Activated T-cell treated with anti-CD3 and anti-CD28 coated beads, Interleukin-2, amount 50 U/mL, for 4 hours (primary cell): ENCODE results near the gene PPM1L. TPM values are rescaled to one million over a fixed set of nuclear protein-coding genes. Genes with fewer than 3 reads are reported as not detected.

Experiments used
- ATAC-seq, 2 donors: fragments of 200-7000 bp; cut with Tn5 transposase; one replicate each; pipeline ENCODE4 v1.10.0; 2021
- DNase-seq: peaks from one replicate; pipeline ENCODE4 v3.0.0-alpha.2; 2020
- H3K27me3 Mint-ChIP-seq: one replicate; pipeline ENCODE4 v1.8.0; 2021; ENCODE audit warnings: low read depth, mixed read lengths
- H3K36me3 Mint-ChIP-seq: one replicate; pipeline ENCODE4 v1.8.0; 2022; ENCODE audit warnings: mixed read lengths; ENCODE audit not compliant: insufficient read depth
- H3K4me1 Mint-ChIP-seq: one replicate; pipeline ENCODE4 v1.8.0; 2021; ENCODE audit warnings: low read depth, mixed read lengths
- H3K4me3 Mint-ChIP-seq: one replicate; pipeline ENCODE4 v1.8.0; 2021; ENCODE audit warnings: mild to moderate bottlenecking, moderate library complexity, mixed read lengths
- H3K9me3 Mint-ChIP-seq: one replicate; pipeline ENCODE4 v1.8.0; 2021; ENCODE audit warnings: mixed read lengths
- total RNA-seq, 3 donors: library from RNA; stranded (reverse); gene quantifications; one replicate each; pipeline ENCODE4 v1.2.1, GENCODE V29; 2021

PPM1L gene
- total RNA-seq, 3 donors from 2014 or later = 1.8 to 2.5 (median 2.0) TPM

DNA sequence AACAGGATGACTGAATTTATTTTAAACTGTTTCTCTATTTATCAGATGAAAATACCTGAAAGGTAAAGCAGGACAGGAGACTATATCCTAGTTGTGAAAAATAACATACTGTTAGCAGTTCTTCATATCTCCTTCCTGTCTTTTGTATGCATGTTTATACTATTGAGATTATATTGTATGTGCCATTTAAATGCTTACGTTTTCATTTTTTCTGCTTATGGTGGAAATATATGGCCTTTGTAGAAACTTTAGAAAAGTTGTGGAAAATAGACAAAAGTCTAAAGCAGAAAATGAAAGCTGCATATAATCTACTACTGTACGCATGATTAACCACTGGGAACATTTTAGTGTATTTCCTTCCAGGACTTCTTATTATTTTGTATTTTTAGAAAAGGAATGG, 2.1 kb upstream of the PPM1L start:
- Mint-ChIP-seq H3K9me3 (no peaks in the 10 kb centered on the region), H3K4me1 (peaks cover 25% of the 10 kb centered on the region), H3K27me3 (peaks cover 10% of the 10 kb centered on the region), H3K4me3 (peak overlapping the region; percentile 93), H3K36me3 (no peaks in the 10 kb centered on the region)
- no peak for ATAC-seq
- no peak for DNase-seq

DNA sequence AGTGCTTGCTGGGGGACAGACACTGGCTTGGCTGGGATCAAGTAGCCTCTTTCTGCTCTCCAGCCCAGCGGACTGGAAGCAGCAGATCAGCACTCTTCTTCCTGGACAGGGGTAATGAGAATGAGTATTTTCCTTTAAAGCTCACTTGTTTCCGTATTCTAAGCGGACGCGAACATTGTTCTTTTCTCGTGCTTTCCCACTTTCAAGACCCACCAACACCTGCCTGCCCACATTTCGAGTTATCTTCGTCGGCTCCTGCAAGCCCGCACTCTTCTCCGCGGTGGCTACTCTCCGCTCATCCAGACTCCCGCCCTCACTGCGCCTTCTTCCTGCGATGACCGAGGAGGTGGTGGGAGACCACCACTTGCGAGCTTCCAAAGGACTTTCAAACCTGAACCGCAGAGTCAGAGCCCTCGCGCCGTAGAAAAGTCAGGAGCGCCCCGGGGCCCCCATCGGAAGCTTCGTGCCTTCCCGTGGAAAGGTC, 1.6 kb upstream of the PPM1L start:
- H3K9me3 Mint-ChIP-seq = no peaks in the 10 kb centered on the region
- peak overlapping the region; percentile 93 for H3K4me3 Mint-ChIP-seq
- ATAC-seq = no peak
- no peak for DNase-seq
- peaks cover 25% of the 10 kb centered on the region for H3K4me1 Mint-ChIP-seq
- H3K36me3 Mint-ChIP-seq = no peaks in the 10 kb centered on the region
- H3K27me3 Mint-ChIP-seq = peaks cover 10% of the 10 kb centered on the region

DNA sequence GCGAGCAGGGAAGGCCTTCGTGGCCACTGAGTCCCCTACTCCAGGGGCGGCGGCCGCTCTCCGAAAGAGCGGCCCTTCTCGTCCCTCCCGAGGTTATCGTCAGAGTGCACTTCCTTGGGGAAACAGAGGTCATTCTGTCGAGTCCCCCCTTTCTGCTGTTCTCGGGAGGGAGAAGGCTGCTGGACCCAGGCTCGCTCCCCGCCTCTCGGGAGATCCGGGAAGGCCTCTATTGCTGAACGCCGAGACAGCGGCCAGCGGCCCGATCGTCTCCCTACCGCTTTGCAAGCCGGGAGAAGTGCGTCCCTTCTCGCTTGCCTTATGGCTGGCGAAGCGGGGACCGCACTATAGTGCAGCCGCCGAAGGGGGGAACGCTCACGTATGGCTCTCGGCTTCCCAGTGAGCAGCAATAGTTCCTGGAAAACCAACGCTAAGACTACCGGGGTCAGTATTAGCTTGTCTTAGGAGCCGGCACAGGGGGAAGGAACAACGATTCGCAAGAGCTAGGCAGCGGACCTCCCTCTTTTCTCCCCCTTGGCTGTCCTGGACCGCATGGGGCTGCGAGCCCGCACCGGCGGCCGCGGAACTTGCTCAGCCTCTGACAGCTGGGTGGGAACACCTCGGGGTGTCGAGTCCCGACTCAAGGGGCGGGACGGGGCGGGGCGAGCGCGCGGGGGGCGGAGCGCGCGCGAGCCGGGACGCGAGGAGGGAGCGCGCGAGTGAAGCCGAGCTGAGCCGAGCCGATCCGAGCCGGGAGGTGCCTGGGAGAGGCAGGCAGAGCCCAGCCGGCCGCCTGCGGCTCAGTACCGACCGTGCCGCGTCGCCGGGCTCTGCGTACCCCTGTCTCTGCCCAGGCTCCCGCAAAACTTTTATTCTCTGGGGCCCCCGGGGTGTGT, 930 bp upstream of the PPM1L start:
- no peaks in the 10 kb centered on the region for H3K9me3 Mint-ChIP-seq
- DNase-seq = peak; percentile 88
- H3K4me1 Mint-ChIP-seq = peaks cover 27% of the 10 kb centered on the region
- H3K36me3 Mint-ChIP-seq = no peaks in the 10 kb centered on the region
- peak overlapping the region; percentile 93 for H3K4me3 Mint-ChIP-seq
- ATAC-seq = peak; percentile 87 to 88
- H3K27me3 Mint-ChIP-seq = peaks cover 10% of the 10 kb centered on the region

DNA sequence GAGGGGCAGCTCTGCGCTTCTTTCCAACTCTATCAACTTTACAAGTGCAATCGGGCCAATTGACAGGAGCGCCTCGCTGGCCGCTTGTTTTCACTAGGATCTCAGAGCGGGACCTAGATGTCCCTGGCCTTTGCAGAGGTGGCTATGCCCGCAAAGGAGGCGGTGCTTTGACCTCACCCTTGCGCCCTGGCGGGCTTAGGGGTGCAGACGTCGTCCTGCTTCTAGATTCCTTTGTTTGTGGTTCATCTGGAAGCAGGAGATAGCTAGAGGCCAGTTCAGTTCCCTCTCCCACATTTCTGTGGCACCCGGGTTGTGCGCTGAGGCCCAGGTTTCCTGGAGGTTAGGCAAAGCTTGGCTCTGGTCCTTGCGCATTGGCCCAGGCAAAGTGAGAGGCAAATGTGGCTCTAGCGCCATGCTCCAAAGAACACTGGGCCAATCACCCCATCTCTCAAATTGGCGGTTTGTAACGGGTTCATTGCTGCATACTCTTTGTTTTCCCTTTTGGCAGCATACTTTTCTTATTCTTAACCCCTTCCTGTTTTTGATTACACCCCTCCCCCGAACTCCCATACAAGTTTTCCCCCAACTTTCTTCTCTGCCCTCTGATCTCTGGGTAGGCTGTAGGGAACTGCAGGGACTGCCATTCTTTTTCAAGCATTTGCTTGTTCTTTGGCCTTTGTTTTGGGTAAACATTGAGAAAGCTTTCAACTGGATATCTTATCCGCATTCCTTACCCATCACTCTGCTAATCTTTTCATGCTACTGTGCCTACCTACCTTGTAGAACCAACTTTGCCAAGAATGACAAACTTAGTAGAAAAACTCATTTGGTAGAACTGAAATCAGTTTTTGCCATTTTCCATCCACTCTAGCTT, 1.4 kb downstream of the PPM1L start:
- no peaks in the 10 kb centered on the region for H3K36me3 Mint-ChIP-seq
- DNase-seq (peak; percentile 4), ATAC-seq (no peak)
- H3K27me3 Mint-ChIP-seq = peaks cover 10% of the 10 kb centered on the region
- peak overlapping the region; percentile 93 for H3K4me3 Mint-ChIP-seq
- no peaks in the 10 kb centered on the region for H3K9me3 Mint-ChIP-seq
- peaks cover 27% of the 10 kb centered on the region for H3K4me1 Mint-ChIP-seq

DNA sequence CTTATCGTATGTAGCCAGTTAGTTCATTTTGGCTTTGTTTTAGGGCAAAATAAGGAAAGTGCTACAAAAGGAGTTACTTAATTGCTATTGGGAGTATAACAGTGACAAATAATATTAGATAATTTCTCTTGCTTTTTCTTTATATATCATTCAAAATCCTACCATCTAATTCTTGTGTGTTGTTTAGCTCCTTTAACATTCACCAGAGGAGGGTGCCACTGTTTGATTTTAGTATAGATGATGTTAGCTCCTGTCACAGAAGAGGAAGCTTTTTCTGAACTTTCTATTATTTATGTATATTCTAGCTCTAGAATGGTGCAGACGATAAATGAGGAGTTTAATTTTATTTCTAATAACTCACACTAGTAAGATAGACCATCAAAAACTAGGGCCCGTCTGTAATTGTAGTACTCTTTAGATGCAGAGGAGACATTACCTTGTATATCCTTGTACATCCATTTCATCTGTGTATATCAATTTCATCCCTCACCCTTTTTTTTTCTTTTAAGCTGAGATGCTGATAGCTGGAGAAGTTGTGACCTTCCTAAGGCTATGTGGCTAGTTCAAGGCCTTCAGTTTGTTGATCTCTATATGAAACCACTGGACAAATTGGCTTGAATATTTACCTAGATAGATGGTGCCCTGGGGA, 3.0 kb downstream of the PPM1L start:
- H3K4me1 Mint-ChIP-seq = peaks cover 23% of the 10 kb centered on the region
- H3K4me3 Mint-ChIP-seq = no peak overlapping the region
- DNase-seq (no peak), ATAC-seq (no peak)
- peaks cover 10% of the 10 kb centered on the region for H3K27me3 Mint-ChIP-seq
- H3K9me3 Mint-ChIP-seq = no peaks in the 10 kb centered on the region
- H3K36me3 Mint-ChIP-seq = no peaks in the 10 kb centered on the region

DNA sequence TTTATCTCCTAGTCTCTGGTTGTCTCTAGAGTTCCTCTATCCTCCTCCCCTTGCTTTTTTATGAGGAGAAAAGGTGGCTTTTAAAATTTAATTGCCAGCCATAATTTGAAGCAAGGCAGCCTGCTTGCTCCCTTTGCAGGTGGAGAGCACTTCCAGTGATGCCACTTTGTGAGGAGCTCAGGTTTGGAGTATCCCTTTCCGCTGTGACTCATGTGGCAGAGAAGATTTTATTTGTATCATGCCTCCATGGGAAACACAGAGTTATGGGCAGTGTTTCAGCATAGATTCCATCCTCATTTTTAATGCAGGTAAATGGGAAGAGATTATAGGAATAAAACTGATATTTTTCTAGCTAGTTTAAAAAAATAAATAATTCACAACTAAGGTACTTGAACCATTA, 7.0 kb downstream of the PPM1L start:
- ATAC-seq (no peak), DNase-seq (no peak)
- Mint-ChIP-seq H3K4me3 (no peak overlapping the region), H3K27me3 (no peaks in the 10 kb centered on the region), H3K4me1 (peaks cover 2% of the 10 kb centered on the region), H3K9me3 (no peaks in the 10 kb centered on the region), H3K36me3 (no peaks in the 10 kb centered on the region)

DNA sequence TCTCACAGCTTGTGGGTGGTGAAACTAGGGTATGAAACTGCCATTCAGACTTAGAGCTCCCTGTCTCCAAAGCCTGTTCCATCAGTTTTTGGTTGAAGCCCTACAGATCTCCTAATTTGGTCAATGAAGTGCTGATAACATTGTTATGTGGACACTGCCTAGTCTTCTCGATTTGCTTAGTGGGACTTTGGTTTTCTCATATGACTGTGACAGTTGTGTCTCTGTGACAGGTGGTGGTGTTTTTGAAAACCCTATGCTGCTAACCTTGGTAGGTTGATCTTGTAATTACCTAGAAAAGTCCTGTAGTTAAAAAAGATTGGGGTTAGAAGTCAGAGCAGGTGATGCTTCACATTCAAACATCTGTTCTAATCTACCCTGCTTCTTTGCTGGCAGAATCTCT, 9.2 kb downstream of the PPM1L start:
- Mint-ChIP-seq H3K4me1 (no peaks in the 10 kb centered on the region), H3K9me3 (no peaks in the 10 kb centered on the region), H3K4me3 (no peak overlapping the region), H3K27me3 (no peaks in the 10 kb centered on the region), H3K36me3 (no peaks in the 10 kb centered on the region)
- ATAC-seq = no peak
- DNase-seq = no peak

DNA sequence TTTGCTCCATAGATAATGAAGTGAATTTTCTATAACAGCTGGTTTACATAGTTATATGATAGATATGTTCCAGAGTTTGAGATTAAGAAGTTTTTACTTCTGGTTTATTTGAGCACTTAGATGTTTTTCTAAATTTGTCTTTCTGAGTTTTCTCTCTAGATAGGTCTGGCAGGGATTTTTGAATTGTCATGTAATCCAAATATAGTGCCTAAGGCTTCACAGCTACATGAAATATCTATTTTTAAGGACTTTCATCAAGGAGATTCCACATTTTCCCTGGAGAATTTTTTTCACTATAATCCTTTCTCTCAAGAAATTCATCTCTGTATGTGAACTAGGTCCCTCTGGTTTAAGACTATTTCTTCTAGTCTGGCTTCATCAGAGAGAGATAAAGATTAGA, 12.0 kb downstream of the PPM1L start:
- no peaks in the 10 kb centered on the region for H3K36me3 Mint-ChIP-seq
- no peaks in the 10 kb centered on the region for H3K4me1 Mint-ChIP-seq
- H3K4me3 Mint-ChIP-seq = no peak overlapping the region
- no peaks in the 10 kb centered on the region for H3K9me3 Mint-ChIP-seq
- no peak for DNase-seq
- no peaks in the 10 kb centered on the region for H3K27me3 Mint-ChIP-seq
- no peak for ATAC-seq

DNA sequence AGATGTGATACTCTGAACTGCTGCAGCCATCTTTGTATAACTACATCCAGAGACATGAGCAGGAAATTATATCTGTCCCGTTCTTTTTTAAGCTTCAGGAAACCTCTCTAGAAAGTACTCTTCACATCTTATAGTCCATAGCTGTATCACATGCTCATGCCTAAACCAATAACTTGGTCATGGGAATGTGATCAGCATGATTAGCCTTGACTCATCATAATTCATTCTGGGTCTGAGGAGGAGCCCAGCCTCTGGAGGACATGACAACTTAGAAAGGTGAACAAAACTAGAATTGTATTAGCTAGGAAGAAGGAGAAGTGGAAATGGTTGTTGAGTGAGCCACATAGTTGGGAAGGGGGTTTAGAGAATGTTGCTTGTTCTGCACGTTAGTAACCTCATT, 12.9 kb downstream of the PPM1L start:
- no peak for DNase-seq

DNA sequence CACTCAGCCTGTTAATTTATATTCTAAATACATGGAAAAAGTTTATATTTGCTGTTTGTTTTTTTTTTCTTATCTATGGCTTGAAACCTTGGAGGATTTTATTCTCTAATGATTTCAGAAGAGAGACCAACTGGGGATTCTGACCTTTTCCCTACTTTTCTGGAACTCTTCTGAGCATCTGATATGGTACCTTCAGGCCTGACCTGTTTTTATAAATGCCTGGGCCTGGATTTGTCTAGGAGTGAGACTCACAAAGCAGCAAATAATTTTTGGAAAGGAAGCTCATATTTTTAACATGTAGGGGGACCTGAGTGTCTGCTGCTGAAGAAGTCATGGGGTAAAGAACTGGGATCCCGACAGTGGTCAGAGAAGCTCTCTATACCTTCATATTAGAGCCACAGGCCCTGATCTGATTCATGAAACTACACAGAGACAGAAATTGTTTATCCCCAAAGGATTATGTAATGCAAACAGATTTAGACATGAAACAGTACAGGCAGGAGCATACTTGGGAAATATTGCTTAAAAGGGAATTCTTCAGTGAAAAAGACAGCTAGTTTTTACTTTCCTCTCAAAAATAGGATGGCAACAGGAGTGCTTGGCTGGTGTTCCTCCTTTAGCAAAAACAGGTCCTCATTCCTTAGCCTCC, 15.9 kb downstream of the PPM1L start:
- ATAC-seq (no peak), DNase-seq (no peak)
- no peak overlapping the region for H3K4me3 Mint-ChIP-seq
- H3K9me3 Mint-ChIP-seq = no peaks in the 10 kb centered on the region
- H3K4me1 Mint-ChIP-seq = no peaks in the 10 kb centered on the region
- H3K36me3 Mint-ChIP-seq = no peaks in the 10 kb centered on the region
- no peaks in the 10 kb centered on the region for H3K27me3 Mint-ChIP-seq

More for the DNA sequence above, 12.9 kb downstream of the PPM1L start:
- ATAC-seq = no peak
- H3K4me1 Mint-ChIP-seq = no peaks in the 10 kb centered on the region
- H3K4me3 Mint-ChIP-seq = no peak overlapping the region
- H3K36me3 Mint-ChIP-seq = no peaks in the 10 kb centered on the region
- no peaks in the 10 kb centered on the region for H3K27me3 Mint-ChIP-seq
- no peaks in the 10 kb centered on the region for H3K9me3 Mint-ChIP-seq

DNA sequence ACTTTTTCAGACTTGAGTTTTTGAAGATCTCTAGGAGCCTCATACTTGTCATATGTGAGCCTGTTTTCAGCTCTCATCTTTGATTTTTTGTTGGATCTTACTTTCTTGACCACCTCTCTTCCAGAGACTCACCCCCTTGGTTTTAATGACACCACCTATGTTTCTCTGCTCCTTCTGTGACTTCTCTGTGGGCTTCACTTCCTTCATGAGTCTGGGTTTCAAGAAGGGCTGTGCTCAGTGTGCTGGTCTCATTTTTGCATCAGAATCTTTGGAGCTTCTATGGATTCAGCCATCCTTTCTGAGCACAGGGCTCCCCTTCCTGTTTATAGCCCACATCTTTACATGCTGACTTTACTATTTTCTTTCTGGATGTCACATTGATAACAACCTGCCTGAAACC, 17.7 kb downstream of the PPM1L start:
- H3K9me3 Mint-ChIP-seq = no peaks in the 10 kb centered on the region
- H3K4me1 Mint-ChIP-seq = no peaks in the 10 kb centered on the region
- ATAC-seq (peak in 1 of 2 donors; percentile 32), DNase-seq (no peak)
- H3K27me3 Mint-ChIP-seq = no peaks in the 10 kb centered on the region
- no peak overlapping the region for H3K4me3 Mint-ChIP-seq
- no peaks in the 10 kb centered on the region for H3K36me3 Mint-ChIP-seq

DNA sequence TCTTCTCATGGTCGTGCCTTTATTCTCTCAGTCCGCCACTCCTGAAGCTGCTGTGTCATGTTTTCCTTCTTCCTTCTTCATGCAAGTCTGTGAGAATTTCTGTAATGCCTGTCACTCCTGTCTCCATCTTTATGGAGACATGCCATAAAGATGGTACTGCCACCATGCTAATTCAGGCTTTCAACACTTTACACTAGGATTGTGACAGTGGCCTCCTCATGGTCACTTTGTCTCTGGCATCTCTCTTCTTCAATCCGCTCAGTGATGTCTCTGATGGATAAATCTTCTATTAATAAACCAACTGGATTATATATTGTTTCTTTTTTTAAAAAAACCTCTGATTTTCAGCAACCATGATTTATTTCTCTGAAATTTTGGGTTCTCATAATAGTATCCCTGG, 18.1 kb downstream of the PPM1L start:
- no peaks in the 10 kb centered on the region for H3K36me3 Mint-ChIP-seq
- no peak overlapping the region for H3K4me3 Mint-ChIP-seq
- no peak for DNase-seq
- no peaks in the 10 kb centered on the region for H3K9me3 Mint-ChIP-seq
- ATAC-seq = no peak
- H3K27me3 Mint-ChIP-seq = no peaks in the 10 kb centered on the region
- no peaks in the 10 kb centered on the region for H3K4me1 Mint-ChIP-seq

DNA sequence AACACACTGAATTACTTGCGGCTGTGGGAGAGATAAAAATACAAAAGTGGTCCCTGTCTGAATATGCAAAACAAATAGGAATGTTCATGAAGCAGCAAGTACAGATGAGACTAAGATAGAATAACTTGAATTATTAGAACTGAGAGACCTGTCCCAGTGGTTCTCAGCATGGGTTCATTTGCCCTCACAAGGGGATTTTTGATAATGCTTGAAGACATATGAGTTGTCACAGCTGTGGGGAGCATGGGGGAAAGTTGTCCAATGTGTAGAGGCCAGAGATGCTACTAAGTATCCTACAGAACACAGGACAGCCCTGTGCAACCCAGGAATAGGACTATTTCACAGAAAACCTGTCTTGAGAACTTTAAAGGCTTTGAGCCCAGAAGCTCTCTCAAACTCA, 22.4 kb downstream of the PPM1L start:
- H3K27me3 Mint-ChIP-seq = no peaks in the 10 kb centered on the region
- no peak for ATAC-seq

DNA sequence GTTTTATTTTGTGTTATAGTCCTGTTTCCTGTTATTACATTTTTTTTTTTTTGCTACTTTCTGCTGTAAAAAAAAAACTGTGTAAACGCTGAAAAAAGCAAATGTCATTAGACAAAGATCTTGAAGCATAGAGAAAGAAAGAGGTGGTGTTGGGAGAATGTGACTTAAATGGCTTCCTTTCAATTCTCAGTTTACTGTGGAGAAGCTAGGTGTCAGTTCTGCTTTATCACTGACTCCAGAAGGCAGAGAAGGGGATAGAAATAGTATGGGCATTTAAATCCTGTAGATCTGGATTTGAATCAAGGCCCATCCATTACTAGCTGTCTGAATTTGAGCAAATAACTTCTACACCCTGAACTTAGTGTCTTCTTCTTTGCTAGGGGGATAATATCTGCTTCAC, 23.0 kb downstream of the PPM1L start:
- Mint-ChIP-seq H3K9me3 (no peaks in the 10 kb centered on the region), H3K36me3 (no peaks in the 10 kb centered on the region), H3K4me3 (no peak overlapping the region), H3K27me3 (no peaks in the 10 kb centered on the region), H3K4me1 (no peaks in the 10 kb centered on the region)
- ATAC-seq (no peak), DNase-seq (no peak)

More for the DNA sequence above, 22.4 kb downstream of the PPM1L start:
- DNase-seq = no peak
- no peaks in the 10 kb centered on the region for H3K36me3 Mint-ChIP-seq
- no peaks in the 10 kb centered on the region for H3K9me3 Mint-ChIP-seq
- H3K4me1 Mint-ChIP-seq = no peaks in the 10 kb centered on the region
- no peak overlapping the region for H3K4me3 Mint-ChIP-seq
